ENCODE measurements around the gene ELP1. TPM values are rescaled to one million over a fixed set of nuclear protein-coding genes. Genes with fewer than 3 reads are reported as not detected.

The ELP1 gene
- total and polyA plus RNA-seq, 2 donors (not counting 3 experiments of a cell fraction or from before 2014, with no cell fraction given): 12.6 to 21.8 TPM

Small RNA genes lying within 50 kb of the gene (small RNA-seq; reads per million reads assigned to genes)
- gene AL359692.1 (ENCODE audit: insufficient read depth, insufficient read length, low read depth, low replicate concordance): not detected

Other genes with a start within 250 kb of the ELP1 start
- not detected in 2 replicates for gene ACTL7B, start 78.1 kb downstream of the ELP1 start, total RNA-seq
- 0.05 TPM in 1 of 2 replicates, not detected in the other for gene ACTL7B, start 78.1 kb downstream of the ELP1 start, polyA plus RNA-seq
- not detected in 2 replicates for gene ACTL7A, start 71.9 kb downstream of the ELP1 start, total RNA-seq
- not detected in 2 replicates for gene ACTL7A, start 71.9 kb downstream of the ELP1 start, polyA plus RNA-seq
- gene ABITRAM, start 276 bp upstream of the ELP1 start, total RNA-seq: 10.6 and 10.7 TPM in 2 replicates
- 8.2 and 8.8 TPM in 2 replicates for gene ABITRAM, start 276 bp upstream of the ELP1 start, polyA plus RNA-seq
- 72.0 and 76.2 TPM in 2 replicates for gene CTNNAL1, start 79.4 kb upstream of the ELP1 start, total RNA-seq
- gene CTNNAL1, start 79.4 kb upstream of the ELP1 start, polyA plus RNA-seq: 20.1 and 29.5 TPM in 2 replicates
- gene TMEM245, start 185.8 kb upstream of the ELP1 start, total RNA-seq: 39.4 and 44.2 TPM in 2 replicates
- gene TMEM245, start 185.8 kb upstream of the ELP1 start, polyA plus RNA-seq: 41.7 and 48.0 TPM in 2 replicates
- gene FRRS1L, start 233.1 kb upstream of the ELP1 start, total RNA-seq: 0.05 TPM in 1 of 2 replicates, not detected in the other
- not detected in 2 replicates for gene FRRS1L, start 233.1 kb upstream of the ELP1 start, polyA plus RNA-seq

All from endothelial cell of umbilical vein (primary cell).